Fibroblast of the aortic adventitia (primary cell): ENCODE results near the gene COL6A1. TPM values are rescaled to one million over a fixed set of nuclear protein-coding genes. Genes with fewer than 3 reads are reported as not detected.

Source experiments
- DNase-seq: peaks from one replicate; pipeline ENCODE4 v3.0.0-alpha.2; 2010; ENCODE audit warnings: low read depth
- H3K4me3 ChIP-seq: 2 replicates; pipeline ENCODE4 v1.5.1; 2011; ENCODE audit warnings: low read depth, mild to moderate bottlenecking, control low read depth, low read length, moderate library complexity
- total RNA-seq: library from RNA; depleted of rRNA; stranded (reverse); fragments of >200 nt; gene quantifications from 2 replicates; pipeline ENCODE4 v1.2.3, GENCODE V29; 2012; ENCODE audit warnings: low replicate concordance
- TF ChIP-seq, protein P1 (sequence below): IDR thresholded peaks from 2 replicates; pipeline ENCODE4 v1.5.1; 2011; ENCODE audit warnings: mild to moderate bottlenecking, low read length, control low read depth, inconsistent platforms; ENCODE audit not compliant: insufficient read depth

Gene COL6A1
- total RNA-seq = 1,082 and 1,517 TPM in 2 replicates

- H3K4me3 ChIP-seq = peak within 1 kb of the TSS; percentile 95
- TF ChIP-seq, protein P1, sequence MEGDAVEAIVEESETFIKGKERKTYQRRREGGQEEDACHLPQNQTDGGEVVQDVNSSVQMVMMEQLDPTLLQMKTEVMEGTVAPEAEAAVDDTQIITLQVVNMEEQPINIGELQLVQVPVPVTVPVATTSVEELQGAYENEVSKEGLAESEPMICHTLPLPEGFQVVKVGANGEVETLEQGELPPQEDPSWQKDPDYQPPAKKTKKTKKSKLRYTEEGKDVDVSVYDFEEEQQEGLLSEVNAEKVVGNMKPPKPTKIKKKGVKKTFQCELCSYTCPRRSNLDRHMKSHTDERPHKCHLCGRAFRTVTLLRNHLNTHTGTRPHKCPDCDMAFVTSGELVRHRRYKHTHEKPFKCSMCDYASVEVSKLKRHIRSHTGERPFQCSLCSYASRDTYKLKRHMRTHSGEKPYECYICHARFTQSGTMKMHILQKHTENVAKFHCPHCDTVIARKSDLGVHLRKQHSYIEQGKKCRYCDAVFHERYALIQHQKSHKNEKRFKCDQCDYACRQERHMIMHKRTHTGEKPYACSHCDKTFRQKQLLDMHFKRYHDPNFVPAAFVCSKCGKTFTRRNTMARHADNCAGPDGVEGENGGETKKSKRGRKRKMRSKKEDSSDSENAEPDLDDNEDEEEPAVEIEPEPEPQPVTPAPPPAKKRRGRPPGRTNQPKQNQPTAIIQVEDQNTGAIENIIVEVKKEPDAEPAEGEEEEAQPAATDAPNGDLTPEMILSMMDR = no peak
- DNase-seq = peak; percentile 92
Measured at GRCh38 chr21:45981151-45982091, at the start of gene COL6A1. COL6A1 (plus strand) TSS chr21:45981770; CDS start chr21:45981851, 81 bp downstream.

DNA sequence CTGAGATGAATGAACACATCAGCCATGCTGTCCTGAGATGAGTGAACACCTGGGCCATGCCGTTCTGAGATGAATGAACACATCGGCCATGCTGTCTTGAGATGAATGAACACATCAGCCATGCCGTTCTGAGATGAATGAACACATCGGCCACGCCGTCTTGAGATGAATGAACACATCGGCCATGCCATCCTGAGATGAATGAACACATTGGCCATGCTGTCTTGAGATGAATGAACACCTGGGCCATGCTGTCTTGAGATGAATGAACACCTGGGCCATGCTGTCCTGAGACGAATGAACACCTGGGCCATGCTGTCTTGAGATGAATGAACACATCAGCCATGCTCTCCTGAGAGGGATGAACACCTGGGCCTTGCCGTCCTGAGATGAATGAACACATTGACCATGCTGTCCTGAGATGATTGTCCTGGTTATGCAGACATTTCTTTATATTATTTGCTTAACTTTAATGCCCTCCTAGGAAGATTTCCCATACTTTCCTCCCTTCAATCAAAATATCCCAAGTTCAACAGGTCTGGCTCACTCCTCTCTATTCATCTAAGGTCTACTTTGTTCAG is 48.6 kb upstream of the COL6A1 start:
- no peak for DNase-seq
- TF ChIP-seq, protein P1 = no peak
- H3K4me3 ChIP-seq = no peak overlapping the region

- no peak overlapping the region for H3K4me3 ChIP-seq
- DNase-seq = no peak
- TF ChIP-seq, protein P1 = no peak
Measured at GRCh38 chr21:45934085-45934484, 47.5 kb upstream of the COL6A1 start.

DNA sequence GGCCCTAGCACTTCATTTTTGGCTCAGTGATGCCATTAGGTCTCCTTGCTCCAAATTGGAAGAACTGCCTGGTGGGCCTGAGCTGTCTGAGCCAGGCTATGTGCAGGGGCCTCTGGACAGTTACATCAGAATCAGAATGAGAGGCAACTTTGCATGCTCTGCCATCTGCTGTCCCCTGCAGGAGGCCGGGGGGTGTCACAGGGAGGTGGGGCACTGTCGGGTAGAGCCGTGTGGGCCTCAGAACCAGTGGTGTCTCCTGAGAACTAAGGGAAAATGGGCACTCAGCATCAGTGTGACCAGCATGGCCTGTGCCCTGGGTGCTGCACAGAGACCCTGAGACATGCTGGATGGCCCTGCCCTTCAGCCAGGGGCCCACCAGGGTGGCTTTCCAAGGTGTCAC is 47.0 kb upstream of the COL6A1 start:
- TF ChIP-seq, protein P1 = no peak
- no peak for DNase-seq
- no peak overlapping the region for H3K4me3 ChIP-seq

DNA sequence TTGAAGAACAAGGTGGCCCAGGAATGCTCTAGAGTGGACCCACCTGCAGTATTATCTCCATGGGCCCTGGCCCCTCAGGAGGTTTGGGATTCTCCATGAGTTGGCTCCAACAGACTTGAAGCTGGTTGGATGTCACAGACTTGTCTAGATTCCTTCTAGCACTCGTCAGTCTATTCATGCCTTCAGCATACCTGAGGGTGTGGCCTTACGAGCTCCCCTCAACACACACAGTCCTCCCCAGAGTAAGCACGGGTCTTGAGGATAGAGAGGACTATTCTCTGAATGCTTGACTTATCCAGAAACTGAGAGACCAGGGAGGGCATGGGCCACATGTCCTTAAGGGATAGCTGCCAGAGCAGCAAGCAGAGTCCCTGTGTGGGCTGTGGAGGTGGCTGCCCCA is 45.9 kb upstream of the COL6A1 start:
- TF ChIP-seq, protein P1 = no peak
- peak; percentile 51 for DNase-seq
- no peak overlapping the region for H3K4me3 ChIP-seq

DNA sequence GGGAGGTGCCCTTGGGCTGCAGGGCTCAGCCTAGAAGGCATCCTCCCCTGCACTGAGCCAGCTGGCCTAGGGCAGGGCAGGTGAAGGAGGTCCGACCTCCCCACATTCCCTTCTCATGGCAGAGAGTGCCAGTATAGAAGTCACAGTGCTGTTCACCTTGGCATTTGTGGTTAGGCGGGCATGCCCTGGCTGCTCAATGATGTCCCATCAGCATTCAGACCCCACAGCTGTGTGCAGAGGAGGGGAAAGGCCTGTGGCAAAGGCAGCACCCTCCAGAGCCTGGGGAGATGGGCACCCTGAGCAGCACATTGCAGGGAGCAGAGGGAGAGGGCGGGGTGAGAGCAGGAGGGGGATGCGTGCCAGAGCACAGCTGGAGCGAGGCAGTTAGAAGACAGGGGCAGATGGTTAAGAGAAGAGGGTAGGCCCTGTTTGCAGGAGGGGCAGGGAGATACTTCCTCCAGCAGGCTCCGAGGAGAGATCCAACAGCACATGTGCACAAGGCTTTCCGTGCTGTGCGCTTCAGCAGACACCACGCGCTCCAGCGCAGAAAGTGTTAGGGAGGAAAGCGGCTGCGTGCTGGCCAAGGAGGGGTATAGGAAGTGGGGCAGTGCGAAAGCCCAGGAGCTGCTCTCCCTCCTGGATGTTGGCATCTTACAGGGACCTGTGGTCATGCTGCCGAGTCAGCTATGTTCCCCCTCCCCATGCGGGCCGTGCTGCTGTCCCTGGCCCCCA is 43.7 kb upstream of the COL6A1 start:
- TF ChIP-seq, protein P1 = no peak
- no peak for DNase-seq

More for the DNA sequence above, 43.7 kb upstream of the COL6A1 start:
- no peak overlapping the region for H3K4me3 ChIP-seq
